K562 (cell line): Measurements from ENCODE around the gene MBNL2. TPM values are rescaled to one million over a fixed set of nuclear protein-coding genes. Genes with fewer than 3 reads are reported as not detected.

Source experiments
- ATAC-seq: fragments of 200-7000 bp; cut with Tn5 transposase; 3 replicates; pipeline ENCODE4 v1.9.1; 2020; ENCODE audit warnings: moderate library complexity
- BruUV-seq: library from RNA; stranded (reverse); fragments of 400-500 nt; replicated peaks from 2 replicates; lab custom pipeline; 2021; lab: Mats Ljungman, UMichigan
- CTCF ChIA-PET: fragments of 300-600 bp; formaldehyde crosslinking; extraction: SDS; loops from one replicate; lab custom pipeline; 2021; ENCODE audit warnings: low intra/inter-chr PET ratio; lab: Yijun Ruan, JAX
- POLR2A ChIA-PET: fragments of 300-600, 350-650 bp; sonication (Branson Sonifier 250); formaldehyde crosslinking; extraction: SDS; loops from one replicate; lab custom pipeline; 2021; ENCODE audit warnings: antibody characterized with exemption, inconsistent platforms; lab: Yijun Ruan, JAX
- DNase-seq, 4 experiments: peaks; one replicate each; pipeline versions ENCODE4 v3.0.0 to v3.0.0-alpha.2; 2011 to 2018; ENCODE audit warnings: low spot score in 3 of 4, mixed read lengths in 3 of 4; ENCODE audit errors: extremely low read depth in 1 of 4
- FAIRE-seq: peaks from 2 replicates; lab custom pipeline; 2011; peaks lifted over from hg19 to GRCh38; lab: Jason Lieb, UNC
- H2AFZ ChIP-seq: 2 replicates; pipeline ENCODE4 v1.6.0; 2011; ENCODE audit warnings: low read depth, low read length, control low read depth, inconsistent platforms
- H3K27ac ChIP-seq: fragments of 200-600 bp; 3 replicates; pipeline ENCODE4 v1.8.0; 2011; ENCODE audit warnings: low read depth, mild to moderate bottlenecking, control low read depth, inconsistent platforms, low read length, moderate library complexity, mixed read lengths; ENCODE audit errors: extremely low read depth
- H3K27me3 ChIP-seq, 2 experiments: fragments of 300-600 bp in 1 of 2; 2 replicates in 1 of 2; 3 replicates in 1 of 2; pipeline versions ENCODE4 v1.6.0 to v1.8.0; 2011; ENCODE audit warnings: inconsistent platforms in 2 of 2, low read length in 2 of 2, mild to moderate bottlenecking in 1 of 2, mixed read lengths in 1 of 2, moderate library complexity in 1 of 2; ENCODE audit not compliant: control insufficient read depth in 2 of 2, insufficient read depth in 2 of 2
- H3K36me3 ChIP-seq: fragments of 300-600 bp; 3 replicates; pipeline ENCODE4 v1.8.0; 2011; ENCODE audit warnings: mild to moderate bottlenecking, low read length, inconsistent platforms; ENCODE audit not compliant: control insufficient read depth, insufficient read depth
- H3K4me1 ChIP-seq, 2 experiments: fragments of 200-600 bp in 1 of 2; replicated peaks in 1 of 2; 2 replicates in 1 of 2; 3 replicates in 1 of 2; pipeline versions ENCODE4 v1.5.1 to v1.8.0; 2011; ENCODE audit warnings: inconsistent platforms in 2 of 2, low read length in 2 of 2, mild to moderate bottlenecking in 1 of 2, mixed read lengths in 1 of 2, moderate library complexity in 1 of 2; ENCODE audit not compliant: control insufficient read depth in 2 of 2, insufficient read depth in 2 of 2
- H3K4me2 ChIP-seq: 2 replicates; pipeline ENCODE4 v1.6.1; 2011; ENCODE audit warnings: low read length, control low read depth, inconsistent platforms, mixed read lengths; ENCODE audit not compliant: insufficient read depth
- H3K4me3 ChIP-seq: fragments of 200-600 bp; sonication (generic), shearing (Covaris generic); 2 replicates; pipeline ENCODE4 v1.5.1; 2016; ENCODE audit warnings: control low read depth, inconsistent platforms
- H3K79me2 ChIP-seq: fragments of 200-600 bp; 3 replicates; pipeline ENCODE4 v1.8.0; 2011; ENCODE audit warnings: low read length, inconsistent platforms; ENCODE audit not compliant: control insufficient read depth, insufficient read depth
- H3K9ac ChIP-seq, 2 experiments: 2 replicates each; pipeline versions ENCODE4 v1.6.0 to v1.6.1; 2011; ENCODE audit warnings: low read depth in 2 of 2, low read length in 2 of 2, control low read depth in 1 of 2, inconsistent platforms in 1 of 2, mild to moderate bottlenecking in 1 of 2, mixed read lengths in 1 of 2; ENCODE audit not compliant: insufficient read depth in 1 of 2
- H3K9me1 ChIP-seq: one replicate; pipeline ENCODE4 v1.6.0; 2011; ENCODE audit warnings: inconsistent platforms, mild to moderate bottlenecking, low read length, moderate library complexity; ENCODE audit not compliant: control insufficient read depth, insufficient read depth
- H3K9me3 ChIP-seq: replicated peaks from 2 replicates; pipeline ENCODE4 v1.5.1; 2011; ENCODE audit warnings: low read depth, low read length, inconsistent platforms; ENCODE audit not compliant: control insufficient read depth, insufficient read depth
- H4K20me1 ChIP-seq: replicated peaks from 2 replicates; pipeline ENCODE4 v1.6.1; 2011; ENCODE audit warnings: low read length, inconsistent platforms, mixed read lengths; ENCODE audit not compliant: control insufficient read depth, insufficient read depth
- MEIS2 ChIP-seq: fragments of 450-650 bp; IDR thresholded peaks from 2 replicates; pipeline ENCODE4 v1.6.1; 2014; ENCODE audit warnings: mild to moderate bottlenecking; ENCODE audit not compliant: partially characterized antibody
- WGBS: fragments of 100-300 bp; shearing (Covaris generic); methylation state at CpG from one replicate; pipeline ENCODE4 v1.1.6; 2016; ENCODE audit warnings: low coverage, mixed read lengths; ENCODE audit not compliant: insufficient coverage; ENCODE audit errors: missing lambda C conversion rate; 5-methylcytosine and 5-hydroxymethylcytosine counted together
- in situ Hi-C: fragments of 300-500 bp; cut with MboI; formaldehyde crosslinking; loops from 4 replicates; pipeline ENCODE4 v1.15.0; 2018; ENCODE audit warnings: inconsistent platforms, mixed read lengths
- intact Hi-C: fragments of 100-400 bp; cut with micrococcal nuclease; formaldehyde crosslinking; loops from 2 replicates; pipeline ENCODE4 v1.14.2; 2022
- polyA plus RNA-seq, 8 experiments: library from polyadenylated mRNA; depleted of rRNA in 4 of 8; stranded (reverse) in 5 of 8; unstranded in 3 of 8; fragments of >200 nt; fragmentation: Nextera tagmentation in 2 of 8; fragmentation: Illumina TruSeq in 1 of 8; extraction: Ambion mirVana in 2 of 8; extraction: Trizol in 1 of 8; gene quantifications; 2 replicates each; pipeline versions ENCODE4 v1.2.1 to v1.2.3, GENCODE V29; 2011 to 2014; ENCODE audit warnings: inconsistent platforms in 1 of 8, missing spikeins in 1 of 8
- total RNA-seq, 7 experiments: library from RNA; depleted of rRNA in 6 of 7; stranded (reverse); fragments of >200 nt in 6 of 7; fragmentation: Illumina TruSeq in 2 of 7; extraction: Trizol in 2 of 7; gene quantifications; 2 replicates each; pipeline versions ENCODE4 v1.2.1 to v1.2.3, GENCODE V29; 2011 to 2021; ENCODE audit warnings: low replicate concordance in 1 of 7
- TF ChIP-seq, protein P1 (sequence below): sonication (generic); formaldehyde crosslinking; IDR thresholded peaks from 2 replicates; pipeline ENCODE4 v1.8.0; 2023; ENCODE audit warnings: missing genetic modification reagents, mild to moderate bottlenecking, borderline replicate concordance
- TF ChIP-seq, protein P2 (sequence below): fragments of 450-650 bp; IDR thresholded peaks from 2 replicates; pipeline ENCODE4 v1.6.1; 2016

Gene MBNL2
- total and polyA plus RNA-seq, 9 of the 15 experiments (the other 6 are each of a cell fraction or from before 2014, with no cell fraction given) = 7.0 to 24.8 (median 13.8) TPM

DNA sequence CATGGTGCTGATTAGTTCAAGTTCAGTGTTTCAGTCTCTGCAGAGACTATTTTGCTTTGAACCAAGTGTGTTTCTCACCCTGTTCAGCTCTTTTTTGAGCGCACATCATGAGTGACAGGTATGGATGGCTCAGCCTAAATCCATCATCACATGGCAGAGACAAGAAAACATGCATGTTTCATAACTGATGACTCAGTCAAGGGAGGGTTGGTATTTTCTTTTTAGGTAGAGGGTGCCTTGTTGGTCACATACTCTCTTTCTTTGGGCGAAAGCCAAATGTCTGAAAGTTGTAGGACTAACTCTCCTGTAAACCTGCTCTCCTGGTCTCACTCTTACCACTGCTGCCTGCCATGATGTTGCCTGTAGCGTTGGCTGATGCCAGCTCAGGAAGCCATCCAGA lies 163.7 kb downstream of the MBNL2 start:
- Histone ChIP-seq H3K4me3 (no peak overlapping the region), H3K9ac (no peak overlapping the region), H3K9me3 (no peaks in the 10 kb centered on the region), H3K36me3 (peaks cover 3% of the 10 kb centered on the region; the same call in 1 of the 3 replicates), H3K4me1 (no peaks in the 10 kb centered on the region), H2AFZ (no peak overlapping the region), H3K9me1 (no peaks in the 10 kb centered on the region), H4K20me1 (no peaks in the 10 kb centered on the region), H3K79me2 (no peaks in the 10 kb centered on the region; the same call in 2 of the 3 replicates), H3K4me2 (no peak overlapping the region), H3K27ac (no peak overlapping the region), H3K27me3 (no peaks in the 10 kb centered on the region)
- CTCF ChIA-PET = no interaction called here
- TF ChIP-seq, protein P1, sequence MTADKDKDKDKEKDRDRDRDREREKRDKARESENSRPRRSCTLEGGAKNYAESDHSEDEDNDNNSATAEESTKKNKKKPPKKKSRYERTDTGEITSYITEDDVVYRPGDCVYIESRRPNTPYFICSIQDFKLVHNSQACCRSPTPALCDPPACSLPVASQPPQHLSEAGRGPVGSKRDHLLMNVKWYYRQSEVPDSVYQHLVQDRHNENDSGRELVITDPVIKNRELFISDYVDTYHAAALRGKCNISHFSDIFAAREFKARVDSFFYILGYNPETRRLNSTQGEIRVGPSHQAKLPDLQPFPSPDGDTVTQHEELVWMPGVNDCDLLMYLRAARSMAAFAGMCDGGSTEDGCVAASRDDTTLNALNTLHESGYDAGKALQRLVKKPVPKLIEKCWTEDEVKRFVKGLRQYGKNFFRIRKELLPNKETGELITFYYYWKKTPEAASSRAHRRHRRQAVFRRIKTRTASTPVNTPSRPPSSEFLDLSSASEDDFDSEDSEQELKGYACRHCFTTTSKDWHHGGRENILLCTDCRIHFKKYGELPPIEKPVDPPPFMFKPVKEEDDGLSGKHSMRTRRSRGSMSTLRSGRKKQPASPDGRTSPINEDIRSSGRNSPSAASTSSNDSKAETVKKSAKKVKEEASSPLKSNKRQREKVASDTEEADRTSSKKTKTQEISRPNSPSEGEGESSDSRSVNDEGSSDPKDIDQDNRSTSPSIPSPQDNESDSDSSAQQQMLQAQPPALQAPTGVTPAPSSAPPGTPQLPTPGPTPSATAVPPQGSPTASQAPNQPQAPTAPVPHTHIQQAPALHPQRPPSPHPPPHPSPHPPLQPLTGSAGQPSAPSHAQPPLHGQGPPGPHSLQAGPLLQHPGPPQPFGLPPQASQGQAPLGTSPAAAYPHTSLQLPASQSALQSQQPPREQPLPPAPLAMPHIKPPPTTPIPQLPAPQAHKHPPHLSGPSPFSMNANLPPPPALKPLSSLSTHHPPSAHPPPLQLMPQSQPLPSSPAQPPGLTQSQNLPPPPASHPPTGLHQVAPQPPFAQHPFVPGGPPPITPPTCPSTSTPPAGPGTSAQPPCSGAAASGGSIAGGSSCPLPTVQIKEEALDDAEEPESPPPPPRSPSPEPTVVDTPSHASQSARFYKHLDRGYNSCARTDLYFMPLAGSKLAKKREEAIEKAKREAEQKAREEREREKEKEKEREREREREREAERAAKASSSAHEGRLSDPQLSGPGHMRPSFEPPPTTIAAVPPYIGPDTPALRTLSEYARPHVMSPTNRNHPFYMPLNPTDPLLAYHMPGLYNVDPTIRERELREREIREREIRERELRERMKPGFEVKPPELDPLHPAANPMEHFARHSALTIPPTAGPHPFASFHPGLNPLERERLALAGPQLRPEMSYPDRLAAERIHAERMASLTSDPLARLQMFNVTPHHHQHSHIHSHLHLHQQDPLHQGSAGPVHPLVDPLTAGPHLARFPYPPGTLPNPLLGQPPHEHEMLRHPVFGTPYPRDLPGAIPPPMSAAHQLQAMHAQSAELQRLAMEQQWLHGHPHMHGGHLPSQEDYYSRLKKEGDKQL (CRISPR knock-in tag) = no peak
- TF ChIP-seq, protein P2, sequence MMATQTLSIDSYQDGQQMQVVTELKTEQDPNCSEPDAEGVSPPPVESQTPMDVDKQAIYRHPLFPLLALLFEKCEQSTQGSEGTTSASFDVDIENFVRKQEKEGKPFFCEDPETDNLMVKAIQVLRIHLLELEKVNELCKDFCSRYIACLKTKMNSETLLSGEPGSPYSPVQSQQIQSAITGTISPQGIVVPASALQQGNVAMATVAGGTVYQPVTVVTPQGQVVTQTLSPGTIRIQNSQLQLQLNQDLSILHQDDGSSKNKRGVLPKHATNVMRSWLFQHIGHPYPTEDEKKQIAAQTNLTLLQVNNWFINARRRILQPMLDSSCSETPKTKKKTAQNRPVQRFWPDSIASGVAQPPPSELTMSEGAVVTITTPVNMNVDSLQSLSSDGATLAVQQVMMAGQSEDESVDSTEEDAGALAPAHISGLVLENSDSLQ = peak; percentile 44; the same call in 1 of the 2 replicates
- TF ChIP-seq MEIS2 = peak; percentile 42
- BruUV-seq = no TSS peak
- intact Hi-C loops (no loop called here), in situ Hi-C loops (no loop called here)
- no peak for DNase-seq
- POLR2A ChIA-PET = interaction anchor here (1.0 kb wide), 1 partner anchor 28 kb away, joined by 3 read pairs; no protein-coding TSS in a partner anchor
- ATAC-seq = no peak
- no peak for FAIRE-seq
- WGBS = 80% methylated on average over 3 of the region's 3 CpGs
